HCT116 (cell line): ENCODE measurements around the gene ZNF862. TPM values are rescaled to one million over a fixed set of nuclear protein-coding genes. Genes with fewer than 3 reads are reported as not detected.

Experiments used
- ATAC-seq: fragments of 200-7000 bp; cut with Tn5 transposase; 2 replicates; pipeline ENCODE4 v1.9.1; 2020; ENCODE audit warnings: mild to moderate bottlenecking, moderate library complexity
- BruUV-seq: library from RNA; stranded (reverse); fragments of 400-500 nt; replicated peaks from 2 replicates; lab custom pipeline; 2021; lab: Mats Ljungman, UMichigan
- CTCF ChIA-PET: fragments of 300-600 bp; sonication (Branson Sonifier 250); formaldehyde crosslinking; loops from one replicate; lab custom pipeline; 2021; ENCODE audit warnings: antibody characterized with exemption; lab: Charles Lee
- POLR2A ChIA-PET: fragments of 300-600, 350-600 bp; sonication (Branson Sonifier 250); formaldehyde crosslinking; loops from one replicate; lab custom pipeline; 2021; ENCODE audit warnings: antibody characterized with exemption; lab: Charles Lee
- RAD21 ChIA-PET, 2 experiments: fragments of 300-600 bp; sonication (Branson Sonifier 250); formaldehyde crosslinking; loops; one replicate each; lab custom pipeline; 2023; ENCODE audit warnings: low total read pairs in 2 of 2; ENCODE audit not compliant: uncharacterized antibody in 2 of 2, unreplicated experiment in 2 of 2, low non-redundant PET in 1 of 2; lab: Charles Lee
- DNase-seq: peaks from one replicate; pipeline ENCODE4 v3.0.0-alpha.2; 2010; ENCODE audit warnings: low read depth, low spot score
- H2AFZ ChIP-seq: fragments of 200-600 bp; shearing (Covaris generic), sonication (generic); 2 replicates; pipeline ENCODE4 v1.6.1; 2017; ENCODE audit warnings: low read depth, mixed run types, mixed read lengths, antibody characterized with exemption, low read length; ENCODE audit not compliant: poor library complexity, severe bottlenecking
- H3K27ac ChIP-seq: 2 replicates; pipeline ENCODE4 v1.5.1; 2012; ENCODE audit warnings: low read depth, low read length
- H3K27me3 ChIP-seq: fragments of 200-600 bp; sonication (generic); 2 replicates; pipeline ENCODE4 v1.6.1; 2016; ENCODE audit warnings: mixed run types, low read length, mixed read lengths; ENCODE audit not compliant: insufficient read depth
- H3K36me3 ChIP-seq, 2 experiments: fragments of 200-500 bp in 1 of 2; fragments of 200-600 bp in 1 of 2; sonication (Bioruptor generic) in 1 of 2; sonication (generic) in 1 of 2; 2 replicates each; pipeline versions ENCODE4 v1.5.1 to v1.6.1; 2014 to 2016; ENCODE audit warnings: low read length in 2 of 2, inconsistent platforms in 1 of 2, mixed read lengths in 1 of 2, mixed run types in 1 of 2; ENCODE audit not compliant: insufficient read depth in 2 of 2, control insufficient read depth in 1 of 2
- H3K4me1 ChIP-seq, 2 experiments: fragments of 200-600 bp in 1 of 2; sonication (generic) in 1 of 2; 2 replicates each; pipeline versions ENCODE4 v1.5.1 to v1.6.1; 2012 to 2017; ENCODE audit warnings: low read length in 2 of 2, inconsistent platforms in 1 of 2, mild to moderate bottlenecking in 1 of 2, mixed read lengths in 1 of 2, mixed run types in 1 of 2, moderate library complexity in 1 of 2; ENCODE audit not compliant: insufficient read depth in 2 of 2, control insufficient read depth in 1 of 2
- H3K4me2 ChIP-seq: fragments of 200-600 bp; sonication (generic); 2 replicates; pipeline ENCODE4 v1.6.1; 2017; ENCODE audit warnings: mixed run types, low read length, mixed read lengths
- H3K4me3 ChIP-seq, 2 experiments: fragments of 200-600 bp in 1 of 2; sonication (generic) in 1 of 2; replicated peaks in 1 of 2; 2 replicates each; pipeline ENCODE4 v1.5.1; 2011 to 2016; ENCODE audit warnings: low read length in 2 of 2, control low read depth in 1 of 2, low read depth in 1 of 2, mild to moderate bottlenecking in 1 of 2, mixed read lengths in 1 of 2, mixed run types in 1 of 2
- H3K79me2 ChIP-seq: fragments of 200-600 bp; sonication (generic); 2 replicates; pipeline ENCODE4 v1.6.1; 2017; ENCODE audit warnings: mild to moderate bottlenecking, mixed run types, low read length, moderate library complexity, mixed read lengths; ENCODE audit not compliant: insufficient read depth
- H3K9ac ChIP-seq: fragments of 200-600 bp; sonication (generic); 2 replicates; pipeline ENCODE4 v1.6.1; 2016; ENCODE audit warnings: low read length, mixed read lengths
- H3K9me2 ChIP-seq: fragments of 200-600 bp; sonication (generic), shearing (Covaris generic); 2 replicates; pipeline ENCODE4 v1.6.1; 2017; ENCODE audit warnings: mixed run types, mild to moderate bottlenecking, moderate library complexity; ENCODE audit not compliant: insufficient read depth
- H3K9me3 ChIP-seq, 2 experiments: fragments of 200-500 bp in 1 of 2; fragments of 200-600 bp in 1 of 2; sonication (Bioruptor generic) in 1 of 2; sonication (generic) in 1 of 2; 2 replicates each; pipeline ENCODE4 v1.6.1; 2014 to 2017; ENCODE audit warnings: low read length in 2 of 2, mixed read lengths in 2 of 2, inconsistent platforms in 1 of 2, low read depth in 1 of 2, mild to moderate bottlenecking in 1 of 2, mixed run types in 1 of 2, moderate library complexity in 1 of 2; ENCODE audit not compliant: control insufficient read depth in 1 of 2, insufficient read depth in 1 of 2
- H4K20me1 ChIP-seq: fragments of 200-600 bp; sonication (generic), shearing (Covaris generic); 2 replicates; pipeline ENCODE4 v1.6.1; 2017; ENCODE audit warnings: mixed run types, mild to moderate bottlenecking, moderate library complexity; ENCODE audit not compliant: insufficient read depth
- CEBPB ChIP-seq: IDR thresholded peaks from 2 replicates; pipeline ENCODE4 v1.6.1; 2012; ENCODE audit warnings: low read depth
- CTCF ChIP-seq, 3 experiments: fragments of 200-600 bp in 1 of 3; sonication (generic) in 1 of 3; IDR thresholded peaks in 2 of 3; conservative IDR thresholded peaks in 1 of 3; 2 replicates each; pipeline ENCODE4 v1.5.1; 2012 to 2017; ENCODE audit warnings: low read depth in 2 of 3, low read length in 2 of 3, antibody characterized with exemption in 1 of 3, borderline replicate concordance in 1 of 3, control low read depth in 1 of 3, mild to moderate bottlenecking in 1 of 3, mixed read lengths in 1 of 3, mixed run types in 1 of 3, moderate library complexity in 1 of 3; ENCODE audit not compliant: insufficient read depth in 1 of 3
- ELF1 ChIP-seq: IDR thresholded peaks from 2 replicates; pipeline ENCODE4 v1.6.1; 2012; ENCODE audit warnings: low read depth, borderline replicate concordance
- EZH2 ChIP-seq: fragments of 200-600 bp; sonication (generic); IDR thresholded peaks from 2 replicates; pipeline ENCODE4 v1.6.1; 2017; ENCODE audit warnings: antibody characterized with exemption, mixed run types
- EZH2phosphoT487 ChIP-seq: fragments of 200-600 bp; IDR thresholded peaks from 2 replicates; pipeline ENCODE4 v1.6.1; 2018; ENCODE audit warnings: antibody characterized with exemption, borderline replicate concordance
- FOSL1 ChIP-seq: IDR thresholded peaks from 2 replicates; pipeline ENCODE4 v1.6.1; 2012; ENCODE audit warnings: low read depth
- MAX ChIP-seq: IDR thresholded peaks from 2 replicates; pipeline ENCODE4 v1.6.1; 2012
- POLR2A ChIP-seq: IDR thresholded peaks from 2 replicates; pipeline ENCODE4 v1.7.0; 2011; ENCODE audit warnings: borderline replicate concordance; ENCODE audit not compliant: insufficient read depth, insufficient read length; ENCODE audit errors: extremely low read depth
- POLR2AphosphoS5 ChIP-seq: IDR thresholded peaks from 2 replicates; pipeline ENCODE4 v1.6.1; 2011; ENCODE audit warnings: mild to moderate bottlenecking, low read depth, low read length, moderate library complexity
- REST ChIP-seq: IDR thresholded peaks from 2 replicates; pipeline ENCODE4 v1.6.1; 2012; ENCODE audit warnings: low read depth
- SP1 ChIP-seq: IDR thresholded peaks from 2 replicates; pipeline ENCODE4 v1.6.1; 2012; ENCODE audit warnings: low read depth
- SRF ChIP-seq: IDR thresholded peaks from 2 replicates; pipeline ENCODE4 v1.6.1; 2012; ENCODE audit warnings: low read depth
- TCF7L2 ChIP-seq: IDR thresholded peaks from 2 replicates; pipeline ENCODE4 v1.7.0; 2011; ENCODE audit warnings: borderline replicate concordance, inconsistent platforms; ENCODE audit not compliant: insufficient read depth, insufficient read length; ENCODE audit errors: extremely low read depth
- ZFX ChIP-seq: fragments of 450-650 bp; IDR thresholded peaks from 2 replicates; pipeline ENCODE4 v1.6.1; 2017
- intact Hi-C: fragments of 100-400 bp; cut with micrococcal nuclease; formaldehyde crosslinking; loops from 2 replicates; pipeline ENCODE4 v1.10.0; 2022
- total RNA-seq: library from RNA; stranded (reverse); gene quantifications from one replicate; pipeline ENCODE4 v1.2.1, GENCODE V29; 2021; ENCODE audit not compliant: unreplicated experiment
- TF ChIP-seq, protein P1 (sequence below): IDR thresholded peaks from 2 replicates; pipeline ENCODE4 v1.6.1; 2011; ENCODE audit warnings: mild to moderate bottlenecking, low read length, moderate library complexity; ENCODE audit not compliant: insufficient replicate concordance; ENCODE audit errors: extremely low read depth
- TF ChIP-seq, protein P2 (sequence below): IDR thresholded peaks from 2 replicates; pipeline ENCODE4 v1.6.1; 2012

ZNF862 gene
- total RNA-seq, 1 experiment from 2014 or later: 8.5 TPM

DNA sequence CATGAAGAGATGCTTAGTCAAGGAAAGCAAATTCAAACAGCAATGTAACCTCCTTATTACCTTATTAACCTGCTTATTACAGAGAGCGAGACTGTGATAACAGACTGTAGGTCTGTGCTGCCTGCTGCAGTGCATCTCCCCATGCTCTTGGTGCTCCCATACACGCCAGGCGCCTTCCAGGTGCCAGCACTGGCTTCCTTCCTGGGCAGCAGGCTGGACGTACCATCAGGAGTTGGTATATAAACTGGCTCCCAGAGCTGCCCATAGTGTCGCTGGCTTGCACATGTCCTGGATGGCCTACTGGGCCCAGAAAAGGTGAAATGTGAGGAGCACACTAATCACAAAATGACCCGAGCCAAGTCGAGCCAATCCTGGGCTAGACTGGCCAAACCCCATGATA lies 49.1 kb downstream of the ZNF862 start:
- Histone ChIP-seq H3K9me2 (no peaks in the 10 kb centered on the region), H3K27ac (no peak overlapping the region), H4K20me1 (no peaks in the 10 kb centered on the region), H3K4me2 (no peak overlapping the region), H3K9ac (no peak overlapping the region), H2AFZ (no peak overlapping the region), H3K36me3 (no peaks in the 10 kb centered on the region), H3K27me3 (no peaks in the 10 kb centered on the region), H3K79me2 (no peaks in the 10 kb centered on the region), H3K9me3 (no peaks in the 10 kb centered on the region), H3K4me1 (peaks cover 0 to 3% of the 10 kb centered on the region in 2 experiments; a peak in 1 of 4 replicates), H3K4me3 (no peak overlapping the region)
- CTCF ChIA-PET: no interaction called here
- BruUV-seq: no TSS peak
- TF ChIP-seq REST (no peak), ELF1 (no peak), CEBPB (no peak), TCF7L2 (no peak), MAX (no peak), EZH2phosphoT487 (no peak), FOSL1 (no peak), POLR2A (no peak), EZH2 (no peak), POLR2AphosphoS5 (no peak), CTCF (IDR thresholded peaks at IDR 0.05 in 2 of 3, conservative IDR thresholded peaks at IDR 0.05 in 1 of 3; ENCODE audit: borderline replicate concordance in 1 of 3, insufficient read depth in 1 of 3, low read depth in 2 of 3, low read length in 2 of 3) (no peak), SP1 (no peak), SRF (no peak), ZFX (no peak)
- TF ChIP-seq, protein P1, sequence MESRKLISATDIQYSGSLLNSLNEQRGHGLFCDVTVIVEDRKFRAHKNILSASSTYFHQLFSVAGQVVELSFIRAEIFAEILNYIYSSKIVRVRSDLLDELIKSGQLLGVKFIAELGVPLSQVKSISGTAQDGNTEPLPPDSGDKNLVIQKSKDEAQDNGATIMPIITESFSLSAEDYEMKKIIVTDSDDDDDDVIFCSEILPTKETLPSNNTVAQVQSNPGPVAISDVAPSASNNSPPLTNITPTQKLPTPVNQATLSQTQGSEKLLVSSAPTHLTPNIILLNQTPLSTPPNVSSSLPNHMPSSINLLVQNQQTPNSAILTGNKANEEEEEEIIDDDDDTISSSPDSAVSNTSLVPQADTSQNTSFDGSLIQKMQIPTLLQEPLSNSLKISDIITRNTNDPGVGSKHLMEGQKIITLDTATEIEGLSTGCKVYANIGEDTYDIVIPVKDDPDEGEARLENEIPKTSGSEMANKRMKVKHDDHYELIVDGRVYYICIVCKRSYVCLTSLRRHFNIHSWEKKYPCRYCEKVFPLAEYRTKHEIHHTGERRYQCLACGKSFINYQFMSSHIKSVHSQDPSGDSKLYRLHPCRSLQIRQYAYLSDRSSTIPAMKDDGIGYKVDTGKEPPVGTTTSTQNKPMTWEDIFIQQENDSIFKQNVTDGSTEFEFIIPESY: no peak
- TF ChIP-seq, protein P2, sequence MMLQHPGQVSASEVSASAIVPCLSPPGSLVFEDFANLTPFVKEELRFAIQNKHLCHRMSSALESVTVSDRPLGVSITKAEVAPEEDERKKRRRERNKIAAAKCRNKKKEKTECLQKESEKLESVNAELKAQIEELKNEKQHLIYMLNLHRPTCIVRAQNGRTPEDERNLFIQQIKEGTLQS: no peak
- RAD21 ChIA-PET: no interaction called here
- POLR2A ChIA-PET: no interaction called here
- intact Hi-C loops: no loop called here
- DNase-seq: no peak
- no peak for ATAC-seq
